NCI-H748 treated with DMSO at 0.1 percent for 48 hours (cell line): ENCODE measurements around the gene MAST1.
"Not testable (repeated sequence)": the region's sequence is repeated elsewhere in the genome, so short reads cannot be mapped to it uniquely, and the experiment has no call there.

Experiments
- DNase-seq: peaks from one replicate; lab custom pipeline; 2025; lab: John Stamatoyannopoulos, UW

MAST1 gene

DNA sequence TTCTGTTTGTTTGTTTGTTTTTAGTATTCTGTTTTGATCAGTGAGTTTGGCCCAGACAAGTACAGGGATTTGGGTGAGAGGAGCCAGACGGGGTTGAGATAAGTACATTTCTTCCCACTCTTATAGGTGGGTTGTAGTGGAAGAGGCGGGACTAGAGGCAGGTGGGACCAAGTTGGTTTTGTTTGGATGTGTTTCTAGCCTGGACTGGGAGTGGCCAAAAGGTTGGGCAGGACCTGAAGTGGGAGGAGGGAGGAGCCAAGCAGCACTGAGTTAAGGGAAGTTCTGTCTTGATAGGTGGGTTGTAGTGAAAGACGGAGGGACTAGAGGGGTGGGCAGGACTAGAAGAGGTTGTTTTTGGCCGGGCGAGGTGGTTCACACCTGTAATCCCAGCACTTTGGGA lies 33.9 kb downstream of the MAST1 start:
- no peak for DNase-seq

DNA sequence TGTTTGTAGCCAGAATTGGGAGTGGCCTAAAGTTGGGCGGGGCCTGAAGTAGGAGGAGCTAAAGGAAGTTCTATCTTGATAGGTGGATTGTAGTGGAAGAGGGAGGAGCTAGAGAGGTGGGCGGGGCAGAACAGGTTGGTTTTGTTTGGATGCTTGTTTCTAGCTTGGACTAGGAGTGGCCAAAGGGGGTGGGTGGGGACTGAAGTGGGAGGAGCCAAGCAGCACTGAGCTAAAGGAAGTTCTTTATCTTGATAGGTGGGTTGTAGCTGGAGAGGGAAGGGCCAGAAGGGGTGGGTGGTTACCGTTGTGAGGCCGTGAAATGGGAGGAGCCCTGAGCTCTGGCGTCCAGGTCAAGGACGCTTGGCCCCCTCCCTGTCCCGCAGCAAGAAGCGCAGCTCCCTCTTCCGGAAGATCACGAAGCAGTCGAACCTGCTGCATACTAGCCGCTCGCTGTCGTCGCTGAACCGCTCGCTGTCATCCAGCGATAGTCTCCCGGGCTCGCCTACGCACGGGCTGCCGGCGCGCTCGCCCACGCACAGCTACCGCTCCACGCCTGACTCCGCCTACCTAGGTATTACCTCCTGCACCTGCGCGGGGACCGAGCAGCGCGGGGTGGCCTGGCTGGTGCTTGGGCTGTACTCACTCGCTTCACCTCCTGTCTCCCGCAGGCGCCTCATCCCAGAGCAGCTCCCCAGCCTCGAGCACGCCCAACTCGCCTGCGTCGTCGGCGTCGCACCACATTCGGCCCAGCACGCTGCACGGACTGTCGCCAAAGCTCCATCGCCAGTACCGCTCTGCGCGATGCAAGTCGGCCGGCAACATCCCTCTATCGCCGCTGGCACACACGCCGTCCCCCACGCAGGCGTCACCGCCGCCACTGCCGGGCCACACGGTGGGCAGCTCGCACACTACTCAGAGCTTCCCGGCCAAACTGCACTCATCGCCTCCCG lies 34.9 kb downstream of the MAST1 start:
- no peak for DNase-seq

DNA sequence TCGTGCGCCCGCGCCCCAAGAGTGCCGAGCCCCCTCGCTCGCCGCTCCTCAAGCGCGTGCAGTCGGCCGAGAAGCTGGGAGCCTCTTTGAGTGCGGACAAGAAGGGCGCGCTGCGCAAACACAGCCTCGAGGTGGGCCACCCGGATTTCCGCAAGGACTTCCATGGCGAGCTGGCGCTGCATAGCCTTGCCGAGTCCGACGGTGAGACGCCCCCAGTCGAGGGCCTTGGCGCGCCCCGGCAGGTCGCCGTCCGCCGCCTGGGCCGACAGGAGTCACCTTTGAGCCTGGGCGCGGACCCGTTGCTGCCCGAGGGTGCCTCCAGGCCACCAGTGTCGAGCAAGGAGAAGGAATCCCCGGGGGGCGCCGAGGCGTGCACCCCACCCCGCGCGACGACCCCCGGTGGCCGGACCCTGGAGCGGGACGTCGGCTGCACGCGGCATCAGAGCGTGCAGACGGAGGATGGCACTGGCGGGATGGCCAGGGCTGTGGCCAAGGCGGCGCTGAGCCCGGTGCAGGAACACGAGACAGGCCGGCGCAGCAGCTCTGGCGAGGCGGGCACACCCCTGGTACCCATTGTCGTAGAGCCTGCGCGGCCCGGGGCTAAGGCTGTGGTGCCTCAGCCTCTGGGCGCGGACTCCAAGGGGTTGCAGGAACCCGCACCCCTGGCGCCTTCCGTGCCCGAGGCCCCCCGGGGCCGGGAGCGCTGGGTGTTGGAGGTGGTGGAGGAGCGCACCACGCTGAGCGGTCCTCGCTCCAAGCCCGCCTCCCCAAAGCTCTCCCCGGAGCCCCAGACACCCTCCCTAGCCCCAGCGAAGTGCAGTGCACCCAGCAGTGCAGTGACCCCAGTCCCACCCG lies 35.8 kb downstream of the MAST1 start:
- no peak for DNase-seq

DNA sequence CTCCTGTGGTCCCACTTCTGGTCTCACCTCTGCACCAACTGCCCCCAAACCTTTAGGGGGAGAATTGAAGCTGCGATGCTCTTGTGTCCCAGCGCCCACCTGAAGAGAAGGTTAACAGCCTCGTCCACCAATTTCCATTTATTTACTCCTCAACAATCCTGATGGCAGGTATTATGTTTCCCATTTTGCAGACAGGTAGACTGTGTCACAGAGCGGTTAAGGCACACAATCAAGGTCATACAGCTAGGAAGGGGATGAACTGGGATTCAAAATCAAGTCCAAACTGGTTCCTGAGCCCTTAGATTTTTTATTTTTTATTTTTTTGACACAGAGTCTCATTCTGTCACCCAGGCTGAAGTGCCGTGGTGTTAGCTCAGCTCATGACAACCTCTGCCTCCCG lies 36.8 kb downstream of the MAST1 start:
- DNase-seq: no peak

DNA sequence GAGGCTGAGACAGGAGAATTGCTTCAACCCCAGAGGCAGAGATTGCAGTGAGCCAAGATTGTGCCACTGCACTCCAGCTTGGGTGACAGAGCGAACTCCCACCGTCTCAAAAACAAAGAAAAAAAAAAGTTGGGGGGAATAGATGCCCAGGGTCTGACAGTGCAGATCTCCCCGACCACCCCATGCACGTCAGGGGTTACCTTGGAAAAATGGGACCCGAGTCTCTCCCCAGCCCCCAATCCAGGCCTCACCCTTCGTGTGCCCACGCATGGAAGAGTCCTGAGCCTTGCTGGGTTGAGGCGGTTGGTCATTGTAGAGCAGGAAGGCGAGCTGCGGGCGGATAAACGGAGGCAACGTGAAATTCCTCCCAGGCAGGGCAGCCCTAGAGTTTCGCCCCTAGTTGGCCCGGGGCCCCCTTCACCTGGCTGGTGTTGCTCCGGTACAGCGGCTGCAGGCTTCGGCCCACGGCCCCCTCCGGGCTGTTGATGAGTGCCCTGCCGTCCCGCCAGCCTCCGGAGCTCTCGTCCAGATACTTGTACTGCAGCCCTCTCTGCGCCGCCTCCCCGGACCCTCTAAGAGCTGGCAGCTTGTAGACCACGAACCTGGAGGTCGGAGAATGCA lies 42.3 kb downstream of the MAST1 start:
- no peak for DNase-seq

DNA sequence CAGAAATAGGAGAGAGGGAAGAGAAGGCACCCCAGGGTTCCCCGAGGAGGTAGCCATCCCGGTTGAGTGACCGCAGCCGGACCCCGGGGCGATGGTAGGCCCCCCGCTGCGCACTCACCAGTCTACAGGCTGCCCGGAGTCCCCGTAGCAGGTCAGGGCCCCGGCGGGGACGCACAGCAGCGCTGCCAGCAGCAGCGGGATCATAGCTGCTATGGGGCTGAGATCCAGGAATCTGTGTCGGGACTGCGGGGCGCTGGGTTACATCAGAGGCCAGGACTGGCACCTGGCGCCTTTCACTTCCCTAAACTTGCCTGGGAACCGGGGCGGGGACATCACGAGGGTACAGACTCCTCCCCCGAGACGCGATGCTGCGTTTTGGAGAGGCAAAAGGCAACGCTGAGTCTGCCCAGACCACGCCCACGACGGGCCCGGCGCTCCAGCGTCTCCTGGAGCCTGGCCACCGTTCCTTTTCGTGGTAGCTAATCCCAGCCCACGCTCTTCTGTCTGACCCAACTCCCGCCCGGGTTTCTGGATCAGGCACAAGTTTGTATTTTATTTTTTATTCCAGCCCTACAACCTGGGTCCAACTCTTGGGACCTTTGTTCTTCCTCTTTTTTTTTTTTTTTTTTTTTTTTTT lies 43.0 kb downstream of the MAST1 start, which contains the start of gene DNASE2:
TSS of gene DNASE2 (minus strand) at position 278 of the 637 bp plus-strand sequence. CDS start at position 204, 74 bp downstream.
- DNase-seq: peak; percentile 85

DNA sequence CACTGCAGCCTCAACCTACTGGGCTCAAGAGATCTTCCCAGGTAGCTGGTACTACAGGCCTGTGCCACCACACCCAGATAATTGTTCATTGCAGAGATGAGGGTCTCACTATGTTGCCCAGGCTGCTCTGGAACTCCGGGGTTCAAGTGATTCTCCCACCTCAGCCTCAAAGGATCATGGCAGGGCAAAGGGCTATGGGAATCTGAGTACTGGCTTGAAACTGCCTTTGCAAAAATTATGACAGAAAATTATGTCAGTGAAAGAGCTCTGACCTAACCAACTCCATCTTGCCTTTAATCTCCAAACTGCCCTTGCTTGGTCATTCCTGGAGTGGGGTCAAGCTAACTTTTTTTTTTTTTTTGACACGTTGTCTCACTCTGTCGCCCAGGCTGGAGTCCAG lies 44.3 kb downstream of the MAST1 start:
- no peak for DNase-seq

DNA sequence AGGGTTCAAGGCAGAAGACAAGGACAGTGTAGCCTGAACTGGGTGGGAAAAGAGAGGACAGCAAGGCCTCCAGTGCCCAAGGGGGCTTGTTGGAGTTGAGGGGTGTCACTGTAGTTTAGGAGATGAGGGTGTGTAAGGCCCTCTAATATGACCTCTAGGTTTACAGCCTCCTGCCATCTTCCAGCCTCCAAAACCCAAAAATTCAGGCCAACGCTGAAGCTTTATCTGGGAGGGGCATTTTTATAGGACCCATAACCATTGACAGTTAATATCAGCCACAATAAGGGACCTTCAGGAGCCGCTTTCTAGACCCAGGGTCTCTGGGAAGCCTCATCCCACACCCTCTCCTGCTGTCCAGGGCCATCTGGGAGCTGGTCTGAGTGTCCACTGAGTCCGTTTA lies 45.9 kb downstream of the MAST1 start:
- DNase-seq: no peak

DNA sequence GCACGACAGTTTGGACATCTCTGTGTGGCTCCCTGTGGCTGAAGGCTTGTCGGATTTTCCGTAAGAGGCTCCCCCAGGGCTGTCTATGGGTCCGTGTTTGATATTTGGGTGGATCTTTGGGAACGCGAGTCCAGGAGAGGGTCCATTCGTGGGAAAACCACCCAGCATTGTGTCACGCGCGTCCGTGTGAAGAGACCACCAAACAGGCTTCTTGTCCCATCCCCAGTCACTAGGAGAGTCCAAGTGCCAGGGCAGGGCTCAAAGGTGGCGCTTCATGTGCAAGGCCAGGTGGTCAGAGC lies 46.3 kb downstream of the MAST1 start:
- no peak for DNase-seq

DNA sequence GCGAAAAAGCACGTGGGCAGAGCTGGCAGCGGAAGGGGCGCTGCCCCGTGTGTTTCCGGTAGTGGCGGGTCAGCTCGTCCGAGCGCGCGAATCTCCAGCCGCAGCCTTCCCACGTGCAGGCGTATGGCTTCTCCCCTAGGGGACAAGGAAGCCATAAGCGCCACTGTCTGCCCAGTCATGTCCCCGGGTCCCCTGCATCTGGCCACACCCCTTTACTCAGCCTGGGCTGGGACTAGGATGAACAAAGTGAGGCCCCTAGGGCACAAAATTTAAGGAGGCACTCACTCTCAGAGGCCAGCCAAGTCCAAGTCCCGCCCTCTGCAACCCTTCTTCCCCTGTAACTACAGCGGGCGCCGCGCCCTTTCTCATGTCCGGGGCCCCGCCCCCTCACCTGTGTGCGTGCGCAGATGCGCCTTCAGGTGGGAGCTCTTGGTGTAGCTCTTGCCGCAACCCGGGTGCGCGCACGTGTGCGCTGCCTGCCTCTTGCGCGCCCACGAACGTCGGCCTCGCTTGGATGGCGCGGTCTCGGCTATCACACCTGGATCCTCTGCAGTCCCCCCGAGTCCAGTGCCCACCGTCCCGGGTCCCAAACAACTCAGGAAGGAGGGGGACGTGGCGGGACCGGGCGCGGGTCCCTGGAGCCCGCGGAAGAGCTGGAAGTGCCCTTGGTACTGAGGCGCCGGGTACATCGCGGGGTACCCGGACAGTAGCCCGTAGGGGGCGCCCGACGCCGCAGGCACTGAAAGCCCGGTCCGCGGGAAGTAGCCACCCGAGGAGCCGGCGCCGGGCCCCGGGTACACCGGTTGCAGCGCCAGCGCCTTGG lies 46.8 kb downstream of the MAST1 start:
- peak; percentile 66 for DNase-seq

DNA sequence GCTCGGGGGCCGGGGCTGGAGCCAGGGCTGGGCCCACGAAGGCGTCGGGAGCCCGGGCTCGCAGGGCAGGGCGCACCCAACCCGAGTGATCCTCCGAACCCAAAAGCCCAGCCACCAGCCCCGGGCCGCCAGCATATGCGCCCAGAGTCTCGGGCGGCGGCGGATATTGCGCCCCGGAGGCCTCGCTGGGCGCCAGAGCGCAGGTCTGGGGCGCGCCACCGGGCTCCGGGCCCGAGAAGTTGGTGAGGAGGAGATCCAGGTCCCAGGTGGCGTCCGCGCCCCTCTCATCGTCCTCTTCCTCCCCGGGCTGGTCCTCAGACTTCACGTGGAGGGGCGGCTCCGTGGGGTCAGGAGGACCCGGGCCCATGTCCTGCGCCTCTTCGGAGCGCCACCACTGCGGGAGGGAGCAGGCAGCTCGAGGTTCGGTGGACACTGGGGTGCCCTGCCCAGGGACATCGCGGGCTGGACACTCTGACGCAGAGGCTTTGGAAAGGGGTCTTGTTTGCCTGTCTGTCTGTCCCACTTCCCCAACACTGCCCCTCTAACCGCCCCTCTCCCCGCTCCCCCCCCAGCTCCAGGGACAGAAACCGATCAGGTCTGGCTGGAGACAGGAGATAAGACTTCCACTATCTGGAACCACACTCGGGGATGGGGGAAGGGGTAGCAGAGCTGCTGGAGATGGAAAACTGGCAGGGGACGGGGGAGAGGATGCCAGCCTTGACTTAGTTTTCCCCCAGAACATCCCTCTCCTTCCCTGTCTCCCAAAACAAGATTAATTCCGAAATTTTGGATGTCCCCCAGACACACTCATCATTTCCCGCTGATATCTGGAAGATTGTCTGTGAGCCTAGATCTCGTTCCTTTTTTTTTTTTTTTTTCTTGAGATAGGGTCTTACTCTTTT lies 47.7 kb downstream of the MAST1 start:
- DNase-seq: no peak

DNA sequence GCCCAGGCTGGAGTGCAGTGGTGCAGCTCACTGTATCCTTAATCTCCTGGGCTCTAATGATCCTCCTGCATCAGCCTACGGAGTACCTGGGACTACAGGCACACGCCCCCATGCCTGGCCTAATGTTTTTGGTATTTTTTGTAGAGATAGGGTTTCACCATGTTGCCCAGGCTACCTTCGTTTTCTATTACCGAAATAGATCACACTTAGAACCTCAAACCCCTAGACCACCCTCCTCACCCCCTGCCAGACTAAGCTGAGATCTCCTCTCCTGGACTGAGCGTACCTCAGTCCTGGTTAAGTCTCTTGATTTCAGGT lies 48.3 kb downstream of the MAST1 start:
- no peak for DNase-seq

DNA sequence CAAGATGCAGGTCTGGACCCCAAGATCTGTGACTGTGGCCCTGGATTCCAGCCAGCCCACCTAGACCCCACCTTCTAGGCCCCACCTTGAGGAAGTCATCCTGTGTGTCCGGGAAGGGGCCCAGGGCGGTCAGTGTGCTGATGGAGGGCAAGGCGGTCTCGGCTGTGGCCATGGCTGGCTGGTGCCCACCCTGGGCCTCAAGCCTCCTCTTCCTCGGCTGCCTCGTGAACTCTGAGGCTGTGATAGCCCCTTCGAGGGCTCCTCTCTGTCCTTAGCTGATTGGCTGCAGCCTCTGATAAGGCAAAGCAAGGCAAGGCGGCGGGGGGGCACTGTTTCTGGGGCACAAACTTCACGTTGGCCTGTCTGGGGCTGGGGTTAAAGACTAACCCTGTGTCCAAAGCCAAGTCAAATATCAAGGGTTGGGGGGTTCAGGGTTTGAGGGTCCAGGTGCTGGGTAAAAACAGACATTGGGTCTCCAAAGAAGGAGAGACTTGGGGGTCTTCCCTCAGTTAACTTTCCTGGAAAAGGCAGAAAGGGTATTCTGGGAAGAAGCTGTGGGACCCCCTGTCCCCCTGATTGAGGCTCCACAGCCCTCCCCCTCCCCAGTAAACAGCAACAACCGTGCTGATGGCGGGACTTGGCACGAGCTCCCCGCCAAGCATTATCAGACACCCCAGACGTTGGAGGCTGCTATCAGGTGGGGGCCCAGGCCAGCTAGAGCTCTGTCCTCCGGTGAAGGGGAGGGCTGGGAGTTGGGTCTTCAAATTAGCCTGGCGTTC lies 48.8 kb downstream of the MAST1 start, which contains the start of gene KLF1:
TSS of gene KLF1 (minus strand) at position 233 of the 779 bp plus-strand sequence. CDS start at position 172, 61 bp downstream.
- no peak for DNase-seq

DNA sequence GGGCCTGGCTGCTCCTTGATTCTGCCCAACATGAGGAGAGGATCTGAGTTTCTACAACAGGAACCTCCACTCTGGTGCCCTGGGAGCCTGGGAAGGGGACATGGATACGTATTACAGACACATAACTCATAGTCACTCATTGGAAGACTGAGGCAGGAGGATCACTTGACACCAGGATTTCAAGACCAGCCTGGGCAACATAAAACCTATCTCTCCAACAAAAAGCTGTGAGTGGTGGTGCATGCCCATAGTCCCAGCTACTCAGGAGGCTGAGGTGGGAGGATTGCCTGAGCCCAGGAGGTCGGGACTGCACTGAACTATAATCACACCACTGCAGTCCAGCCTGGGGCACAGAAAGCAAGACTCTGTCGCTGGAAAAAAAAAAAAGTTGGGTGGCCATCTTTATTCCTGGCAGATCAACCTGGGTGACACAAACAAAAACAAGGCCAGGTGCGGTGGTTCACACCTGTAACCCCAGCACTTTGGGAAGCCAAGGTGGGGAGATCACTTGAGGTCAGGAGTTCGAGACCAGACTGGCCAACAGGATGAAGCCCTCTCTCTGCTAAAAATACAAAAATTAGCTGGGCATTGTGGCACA lies 49.8 kb downstream of the MAST1 start:
- DNase-seq: no peak

DNA sequence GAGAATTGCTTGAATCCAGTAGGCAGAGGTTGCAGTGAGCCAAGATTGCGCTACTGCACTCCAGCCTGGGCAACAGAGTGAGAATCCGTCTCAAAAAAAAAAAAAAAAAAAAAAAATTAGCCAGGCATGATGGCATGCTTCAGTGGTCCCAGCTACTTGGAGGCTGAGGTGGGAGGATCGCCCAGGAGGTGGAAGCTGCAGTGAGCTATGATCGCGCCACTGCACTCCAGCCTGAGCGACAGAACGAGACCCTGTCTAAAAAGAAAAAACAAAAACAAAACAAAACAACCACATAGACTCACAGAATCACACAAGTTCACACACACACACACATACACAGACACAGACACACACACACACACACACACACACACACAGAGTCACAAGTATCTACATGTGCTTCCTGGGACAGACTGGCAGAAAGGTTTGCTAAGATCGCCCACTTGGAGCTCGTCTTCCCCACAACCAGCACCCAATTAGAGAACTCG lies 52.0 kb downstream of the MAST1 start:
- DNase-seq: not testable (repeated sequence)

DNA sequence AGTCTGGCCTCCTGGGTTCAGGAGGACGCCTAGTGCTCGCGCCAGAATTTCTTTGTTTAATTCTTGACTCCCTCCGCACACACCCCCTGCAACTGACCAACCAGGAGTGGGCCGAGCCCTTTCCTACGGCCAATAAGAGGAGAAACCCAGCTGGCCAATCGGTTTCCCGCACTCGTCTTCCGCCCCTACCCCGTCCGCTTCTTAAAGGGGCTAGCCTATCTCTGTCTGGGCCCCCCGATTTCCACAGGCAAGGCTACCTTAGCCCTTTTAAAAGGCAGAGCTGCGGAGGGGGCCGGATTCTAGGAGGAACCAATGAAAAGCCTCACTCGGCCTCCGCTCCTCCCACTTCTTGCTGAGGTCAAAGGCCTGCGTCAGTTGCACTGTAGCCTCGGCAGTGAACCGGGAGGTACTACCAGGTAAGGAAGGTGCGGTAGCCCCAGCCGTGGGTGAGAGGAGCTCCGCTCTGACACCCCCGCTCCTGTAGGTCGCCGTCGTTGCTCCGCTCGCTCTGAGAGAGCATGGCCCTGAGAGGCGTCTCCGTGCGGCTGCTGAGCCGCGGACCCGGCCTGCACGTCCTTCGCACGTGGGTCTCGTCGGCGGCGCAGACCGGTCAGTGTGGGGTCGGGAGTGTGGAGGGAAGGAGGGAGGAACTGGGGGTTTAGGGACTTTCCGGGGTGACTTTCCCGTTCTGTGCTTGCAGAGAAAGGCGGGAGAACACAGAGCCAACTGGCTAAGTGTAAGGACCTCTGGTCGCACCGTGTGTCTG lies 52.7 kb downstream of the MAST1 start, which contains the start of gene GCDH:
TSS of gene GCDH (plus strand) at position 374 of the 766 bp plus-strand sequence. CDS start at position 519, 145 bp downstream.
- peak; percentile 89 for DNase-seq

DNA sequence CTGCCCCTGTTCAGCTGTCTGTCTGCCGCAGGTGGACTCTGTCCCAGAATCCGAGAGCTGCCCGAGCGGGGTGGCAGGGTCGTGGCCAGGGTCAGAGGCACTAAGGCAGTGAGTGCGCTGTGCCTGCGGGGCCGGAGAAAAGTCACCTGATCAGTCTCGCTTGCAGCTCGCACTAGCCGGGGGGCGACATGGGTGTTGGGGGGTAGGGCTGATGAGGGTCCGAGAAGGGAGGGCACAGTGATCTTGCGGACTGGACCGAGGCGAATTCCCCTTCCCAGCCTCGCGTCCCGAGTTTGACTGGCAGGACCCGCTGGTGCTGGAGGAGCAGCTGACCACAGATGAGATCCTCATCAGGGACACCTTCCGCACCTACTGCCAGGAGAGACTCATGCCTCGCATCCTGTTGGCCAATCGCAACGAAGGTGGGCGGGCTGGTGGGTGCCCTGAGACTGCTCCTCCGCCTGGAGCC lies 53.3 kb downstream of the MAST1 start:
- DNase-seq: no peak

DNA sequence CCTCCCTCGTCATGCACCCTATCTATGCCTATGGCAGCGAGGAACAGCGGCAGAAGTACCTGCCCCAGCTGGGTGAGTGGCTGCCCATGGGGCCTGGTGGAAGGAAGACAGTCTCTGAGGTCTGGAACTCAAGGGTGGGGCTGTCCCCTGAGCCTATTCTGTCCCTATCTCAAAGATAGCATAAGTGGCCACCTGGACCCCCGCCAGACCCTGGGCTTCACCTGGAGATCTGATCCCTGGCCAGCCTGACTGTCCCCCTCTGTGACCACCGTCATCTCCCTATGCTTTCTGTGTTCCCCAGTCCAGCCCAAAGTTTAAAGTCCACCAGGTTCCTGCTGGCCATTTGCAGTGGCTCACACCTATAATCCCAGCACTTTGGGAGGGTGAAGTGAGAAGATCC lies 55.3 kb downstream of the MAST1 start:
- DNase-seq: no peak
